Activated CD4-positive, alpha-beta T cell treated with anti-CD3 and anti-CD28 coated beads, Interleukin-2, amount 50 U/mL, for 4 hours (primary cell): ENCODE measurements around the gene OLIG3.

Experiments
- DNase-seq, 2 experiments: peaks; one replicate each; pipeline ENCODE4 v3.0.0-alpha.2; 2020

The OLIG3 gene

GRCh38 chr6:137465378-137466009 is 28.7 kb downstream of the OLIG3 start:
- no peak for DNase-seq

- no peak for DNase-seq
Measured at GRCh38 chr6:137452333-137452894, 41.8 kb downstream of the OLIG3 start.

GRCh38 chr6:137443901-137444300 is 50.3 kb downstream of the OLIG3 start:
- no peak for DNase-seq
